ENCODE data around the gene TMEM88. TPM values are rescaled to one million over a fixed set of nuclear protein-coding genes. Genes with fewer than 3 reads are reported as not detected.

The TMEM88 gene
- total and polyA plus RNA-seq, 2 donors (not counting 3 experiments of a cell fraction or from before 2014, with no cell fraction given): 53.4 to 165 TPM

- Histone ChIP-seq H3K36me3 (ENCODE audit: control insufficient read depth in 2 of 2, extremely low read depth in 1 of 2, insufficient read depth in 2 of 2, low read length in 2 of 2) (peaks cover 10% of the 10 kb centered on the region in 2 experiments), H3K9me1 (replicated peaks; ENCODE audit: control insufficient read depth, extremely low read depth, insufficient read depth, low read length) (no peaks in the 10 kb centered on the region), H3K79me2 (ENCODE audit: control insufficient read depth, insufficient read depth, low read length) (no peaks in the 10 kb centered on the region), H3K4me3 (replicated peaks in 1 of 3; ENCODE audit: insufficient read depth in 1 of 3, low read depth in 1 of 3, low read length in 3 of 3) (no peak overlapping the region), H3K9me3 (replicated peaks; ENCODE audit: control insufficient read depth, insufficient read depth, low read length) (no peaks in the 10 kb centered on the region), H3K27ac (ENCODE audit: insufficient read depth, low read depth, low read length) (no peak overlapping the region), H3K4me1 (ENCODE audit: control insufficient read depth, extremely low read depth, insufficient read depth, low read length) (no peaks in the 10 kb centered on the region), H4K20me1 (replicated peaks; ENCODE audit: control insufficient read depth, extremely low read depth, insufficient read depth, low read length) (no peaks in the 10 kb centered on the region), H3K4me2 (ENCODE audit: insufficient read depth, low read length) (no peak overlapping the region), H3K27me3 (ENCODE audit: control insufficient read depth in 2 of 2, insufficient read depth in 2 of 2, low read length in 2 of 2) (no peaks in the 10 kb centered on the region), H3K9ac (replicated peaks; ENCODE audit: extremely low read depth, insufficient read depth, low read length) (no peak overlapping the region), H2AFZ (ENCODE audit: low read depth, low read length) (no peak overlapping the region)
- BruUV-seq (replicated peaks): no TSS peak
- TF ChIP-seq CTCF (IDR thresholded peaks at IDR 0.05; ENCODE audit: extremely low read depth in 1 of 2, insufficient read depth in 1 of 2, low read depth in 1 of 2, low read length in 2 of 2) (no peak), EZH2 (IDR thresholded peaks at IDR 0.05; ENCODE audit: borderline replicate concordance, low read depth, low read length, severe bottlenecking) (no peak), POLR2A (IDR thresholded peaks at IDR 0.05; ENCODE audit: low read depth, low read length) (no peak), MAX (IDR thresholded peaks at IDR 0.05; ENCODE audit: insufficient read depth, insufficient read length) (no peak), MYC (IDR thresholded peaks at IDR 0.05; ENCODE audit: low read depth, low read length) (no peak), FOS (IDR thresholded peaks at IDR 0.05; ENCODE audit: borderline replicate concordance, insufficient read depth, low read length) (no peak), GATA2 (IDR thresholded peaks at IDR 0.05; ENCODE audit: insufficient read depth, insufficient read length, low read depth, low read length) (no peak), JUN (IDR thresholded peaks at IDR 0.05; ENCODE audit: borderline replicate concordance, insufficient read depth, insufficient read length, low read depth) (no peak), POLR2AphosphoS5 (IDR thresholded peaks at IDR 0.05; ENCODE audit: insufficient read depth, low read depth, low read length) (no peak)
- DNase-seq (ENCODE audit: low read depth, low spot score) (no peak), FAIRE-seq (no peak)
- dilution Hi-C loops (cut with MboI; ENCODE audit: extremely low pct_ligation_motif_present, low sequenced_read_pairs) (no loop called here), intact Hi-C loops (cut with micrococcal nuclease) (no loop called here)
- ChIA-PET POLR2A (no interaction called here), CTCF (no interaction called here)
Observed at GRCh38 chr17:7875804-7876370, 21.0 kb downstream of the TMEM88 start.

Measured in endothelial cell of umbilical vein (primary cell).